HG02759 (cell line): ENCODE results near the gene NOXO1.
"Not testable (repeated sequence)": the region's sequence is repeated elsewhere in the genome, so short reads cannot be mapped to it uniquely, and the experiment has no call there.

Experiments used
- ATAC-seq: cut with Tn5 transposase; IDR thresholded peaks from one replicate; pipeline ENCODE4 v1.9.1; 2021; ENCODE audit warnings: mild to moderate bottlenecking, moderate library complexity; ENCODE audit not compliant: unreplicated experiment

NOXO1 gene

DNA sequence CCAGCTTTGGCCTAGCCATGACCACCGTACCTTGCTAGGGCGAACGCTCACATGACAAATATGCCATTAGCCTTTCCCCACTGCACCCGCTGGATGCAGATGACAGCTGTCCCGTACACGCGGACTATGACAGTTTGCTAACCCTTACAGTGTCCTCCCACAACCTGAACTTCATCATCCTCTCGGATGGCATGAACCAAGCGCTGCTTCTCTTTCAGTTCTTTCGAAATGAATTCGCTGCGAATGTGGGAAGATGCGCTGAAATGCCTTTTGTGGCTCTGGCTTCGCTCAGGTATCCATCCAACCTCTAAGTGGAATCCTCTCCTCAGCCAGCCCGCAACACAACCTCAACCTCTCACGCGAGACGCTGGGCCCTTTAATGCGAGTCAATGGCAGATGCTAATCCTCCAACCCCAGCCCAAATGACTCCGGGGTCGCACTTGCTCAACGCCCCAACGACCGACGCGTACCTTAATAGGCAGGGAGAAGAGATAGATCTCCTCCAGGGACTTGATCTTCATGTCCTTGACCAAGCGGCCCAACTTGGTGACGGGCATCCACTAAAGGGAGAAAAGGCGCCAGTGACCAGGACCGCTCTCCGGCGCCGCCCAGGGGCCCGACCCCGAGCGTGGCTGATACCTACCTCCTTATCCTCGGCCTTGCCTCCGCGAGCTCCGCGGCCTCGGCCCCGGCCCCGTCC, 17.3 kb downstream of the NOXO1 start:
- peak; percentile 1 for ATAC-seq

GRCh38 chr16:1962161-1963153, 18.8 kb downstream of the NOXO1 start:
- ATAC-seq, result not testable (repeated sequence)

DNA sequence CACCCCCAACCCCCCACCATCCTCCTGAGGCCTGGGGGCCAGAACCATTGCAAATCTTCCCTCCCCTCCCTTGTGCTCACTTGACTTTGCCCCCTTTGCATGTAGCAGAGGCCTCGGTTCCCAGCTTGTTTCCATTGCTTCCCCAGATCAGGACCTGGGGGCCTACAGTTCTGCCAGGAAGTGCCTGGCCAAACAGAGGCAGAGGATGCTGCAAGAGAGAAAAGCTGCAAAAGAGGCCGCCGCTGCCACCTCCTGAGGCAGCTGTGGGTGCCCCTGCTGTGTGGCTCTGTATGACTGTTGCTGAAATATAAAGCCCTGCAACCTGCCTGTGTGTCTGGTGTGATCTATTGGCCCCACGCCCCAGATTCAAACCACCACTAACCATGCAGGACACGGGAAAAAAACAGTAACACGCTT, 19.6 kb downstream of the NOXO1 start:
- no peak for ATAC-seq

DNA sequence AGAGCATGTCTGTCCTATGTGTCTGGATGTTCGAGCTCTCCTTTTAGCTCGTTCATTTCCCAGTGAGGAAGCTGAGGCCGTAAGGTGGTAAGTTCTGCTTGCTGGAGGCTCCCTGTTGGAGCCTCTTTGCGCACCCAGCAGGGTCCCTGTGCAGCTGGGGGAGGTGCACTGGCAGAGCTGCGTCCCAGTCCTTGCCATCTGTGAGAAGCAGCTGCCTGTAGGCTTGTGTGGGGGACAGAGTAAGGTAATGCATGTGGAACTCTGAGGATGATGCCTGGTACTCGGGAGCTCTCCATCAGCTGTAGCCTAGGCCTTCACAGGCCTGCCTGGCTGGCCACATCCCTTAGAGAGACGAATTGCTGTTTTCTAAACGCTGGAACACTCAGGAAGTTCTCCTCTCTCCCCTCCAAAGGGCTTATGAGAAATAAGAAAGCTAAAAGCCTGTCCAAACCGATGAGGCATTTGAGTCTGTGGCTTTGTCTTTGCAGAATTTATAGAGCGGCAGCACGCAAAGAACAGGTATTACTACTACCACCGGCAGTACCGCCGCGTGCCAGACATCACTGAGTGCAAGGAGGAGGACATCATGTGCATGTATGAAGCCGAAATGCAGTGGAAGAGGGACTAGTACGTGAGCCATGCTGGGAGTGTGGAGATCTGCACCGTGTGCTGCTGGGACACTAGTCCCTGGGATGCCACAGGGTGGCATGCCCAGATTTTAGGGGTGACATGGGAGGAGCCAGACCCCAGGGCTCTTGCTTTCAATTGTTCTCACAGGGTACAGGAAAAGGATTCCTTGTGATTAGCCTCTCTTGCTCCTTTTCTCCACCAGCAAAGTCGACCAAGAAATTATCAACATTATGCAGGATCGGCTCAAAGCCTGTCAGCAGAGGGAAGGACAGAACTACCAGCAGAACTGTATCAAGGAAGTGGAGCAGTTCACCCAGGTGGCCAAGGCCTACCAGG, 20.3 kb downstream of the NOXO1 start:
- no peak for ATAC-seq

DNA sequence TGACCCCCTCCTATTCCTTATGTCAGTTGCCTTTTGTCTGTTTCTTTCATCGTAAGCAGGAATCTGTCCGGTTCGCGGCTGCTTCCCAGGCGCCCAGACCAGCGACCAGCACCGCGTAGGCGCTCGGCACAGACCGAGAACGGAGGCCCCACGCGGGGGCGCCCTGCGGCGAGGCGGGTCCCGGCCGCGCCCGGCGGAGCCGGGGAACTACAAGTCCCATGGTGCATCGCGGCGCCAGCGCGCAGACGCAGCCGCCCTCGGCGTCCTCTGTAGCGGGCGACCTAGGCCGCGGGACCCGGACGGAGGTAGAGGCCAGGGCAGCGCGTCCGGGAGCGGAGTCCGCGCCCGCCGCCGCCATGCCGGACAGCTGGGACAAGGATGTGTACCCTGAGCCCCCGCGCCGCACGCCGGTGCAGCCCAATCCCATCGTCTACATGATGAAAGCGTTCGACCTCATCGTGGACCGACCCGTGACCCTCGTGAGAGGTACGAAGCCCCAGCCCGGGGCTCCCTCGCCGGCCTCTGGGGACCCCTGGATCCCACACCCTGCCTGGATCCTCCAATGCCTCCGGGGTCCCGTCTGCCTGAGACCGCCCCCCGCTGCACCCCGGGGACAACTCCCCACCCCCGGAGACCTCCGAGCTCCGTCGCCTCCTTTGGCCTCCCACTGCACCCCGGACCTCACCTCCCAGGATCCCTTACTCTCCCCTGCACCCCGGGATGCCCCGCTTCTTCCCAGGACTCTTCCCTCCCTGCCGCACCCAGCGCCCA, 21.8 kb downstream of the NOXO1 start, which contains the start of gene NDUFB10:
NDUFB10 (plus strand) TSS at position 270 of the 771 bp plus-strand sequence; CDS start at position 357, 87 bp downstream.
- peak; percentile 79 for ATAC-seq

DNA sequence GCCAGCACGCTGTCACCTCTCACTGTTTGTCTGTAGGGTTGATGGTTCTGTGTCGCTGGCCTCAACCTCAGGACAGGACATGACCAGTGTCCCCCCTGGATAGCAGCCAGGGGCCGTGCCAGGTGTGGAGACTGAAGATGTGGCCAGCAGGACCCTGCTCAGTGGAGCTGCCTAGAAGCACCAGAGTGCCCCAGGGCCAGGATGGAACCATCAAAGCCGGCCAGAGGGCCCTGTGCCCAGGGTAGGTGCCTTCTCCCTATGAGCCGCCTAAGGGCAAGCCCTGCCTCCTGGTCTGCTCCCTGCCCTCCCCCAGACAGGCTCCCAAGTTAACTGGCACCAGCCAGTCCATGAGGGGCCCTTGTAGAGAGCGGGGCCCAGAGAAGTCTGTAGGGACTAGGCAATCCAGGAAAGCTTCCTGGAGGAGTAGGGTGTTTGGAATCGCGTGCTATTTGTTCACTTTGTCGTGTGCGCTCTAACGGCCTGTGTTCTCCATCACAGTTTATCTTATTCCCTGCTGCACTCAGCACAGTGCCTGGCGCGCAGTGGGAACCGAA, 22.5 kb downstream of the NOXO1 start:
- no peak for ATAC-seq

- not testable (repeated sequence) for ATAC-seq
Observed at GRCh38 chr16:1958143-1958491, 23.2 kb downstream of the NOXO1 start.

GRCh38 chr16:1957434-1958142, 23.7 kb downstream of the NOXO1 start:
- not testable (repeated sequence) for ATAC-seq

GRCh38 chr16:1953734-1954133, 27.5 kb downstream of the NOXO1 start:
- ATAC-seq, result no peak

GRCh38 chr16:1950559-1950958, 30.7 kb downstream of the NOXO1 start:
- no peak for ATAC-seq

GRCh38 chr16:1950047-1950446, 31.2 kb downstream of the NOXO1 start:
- no peak for ATAC-seq

- no peak for ATAC-seq
Observed at GRCh38 chr16:1949507-1949906, 31.8 kb downstream of the NOXO1 start.

- no peak for ATAC-seq
Observed at GRCh38 chr16:1947369-1947670, 33.9 kb downstream of the NOXO1 start.

DNA sequence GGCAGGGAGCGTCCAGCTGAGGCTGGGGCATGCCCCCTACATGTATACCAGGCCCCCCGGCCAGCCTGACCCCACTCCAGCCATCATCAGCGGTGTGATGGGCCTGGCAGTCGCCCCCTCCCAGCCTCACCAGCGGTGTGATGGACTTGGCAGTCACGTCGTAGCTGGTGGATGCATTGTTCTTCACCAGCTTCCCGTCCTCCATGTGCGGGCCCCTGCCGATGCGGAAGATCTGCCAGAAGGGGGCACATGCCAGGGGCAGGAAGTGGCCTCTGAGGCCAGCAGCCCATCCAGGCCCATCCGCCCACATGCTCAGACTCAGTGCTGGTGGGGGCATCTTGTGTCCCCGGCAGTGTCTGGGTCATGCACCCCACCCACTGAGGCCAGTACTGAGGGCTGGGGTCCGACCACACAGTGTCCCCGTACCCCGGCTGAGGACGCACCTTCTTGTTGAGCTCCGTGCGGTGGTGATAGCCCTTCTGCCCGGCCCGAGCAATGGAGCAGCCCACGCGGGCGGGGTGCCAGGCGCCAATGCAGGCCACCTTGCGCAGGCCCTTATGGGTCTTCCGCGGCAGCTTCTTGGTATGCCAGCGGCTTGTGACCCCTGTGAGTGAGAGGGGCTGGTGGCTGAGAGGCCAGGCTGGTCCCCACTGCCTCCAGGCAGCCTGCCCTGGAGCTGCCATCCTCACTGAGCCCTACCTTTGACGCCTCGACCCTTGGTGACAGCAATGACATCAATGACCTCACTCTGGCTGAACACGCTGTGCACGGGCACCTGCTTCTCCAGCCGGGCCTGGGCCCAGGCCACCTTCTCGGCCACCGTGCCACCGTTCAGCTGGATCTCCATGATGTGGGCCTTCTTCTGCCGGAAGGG, 34.5 kb downstream of the NOXO1 start:
- ATAC-seq, result no peak

DNA sequence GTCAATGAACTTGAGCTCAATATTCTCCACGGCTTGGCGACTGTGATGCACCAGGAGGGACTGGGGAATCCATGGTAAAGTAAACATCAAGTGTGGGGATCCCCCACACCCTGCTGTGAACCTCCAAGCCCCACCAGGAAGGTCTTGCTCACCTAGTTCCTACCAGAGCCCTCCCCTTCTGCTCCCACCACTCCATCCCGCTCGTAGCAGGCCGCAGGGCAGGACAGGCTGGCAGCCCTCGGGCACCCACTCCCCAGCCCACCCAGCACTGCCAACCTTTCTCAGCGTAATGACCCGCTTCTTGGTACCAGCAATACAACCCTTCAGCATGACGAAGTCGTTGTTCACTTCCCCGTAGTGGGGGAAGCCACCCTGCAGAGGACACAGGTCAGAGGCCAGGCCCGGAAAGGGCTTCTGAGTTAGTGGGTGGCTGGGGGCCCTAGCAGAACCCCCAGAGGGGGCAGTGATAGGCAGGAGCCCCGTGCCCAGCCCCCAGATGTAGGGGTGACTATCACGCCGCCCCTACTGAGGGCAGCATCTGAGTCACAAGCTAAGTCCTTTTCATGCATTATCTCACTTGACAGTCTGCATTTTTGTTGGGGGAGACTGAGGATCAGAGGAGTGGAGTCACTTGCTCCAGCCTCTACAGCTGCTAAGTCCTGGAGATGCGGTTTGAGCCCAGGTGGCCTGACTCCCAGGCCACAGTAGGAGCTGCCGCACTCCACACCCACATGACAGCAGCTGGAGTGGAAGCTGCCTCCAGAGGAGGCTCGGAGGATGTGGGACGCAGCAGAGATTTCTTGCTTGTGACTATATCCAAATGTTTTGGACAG, 35.5 kb downstream of the NOXO1 start:
- ATAC-seq, result no peak

- no peak for ATAC-seq
Observed at GRCh38 chr16:1944612-1945199, 36.6 kb downstream of the NOXO1 start.
